NCI-H2196 (cell line): ENCODE results near the gene RNASEL.
"Not testable (repeated sequence)": the region's sequence is repeated elsewhere in the genome, so short reads cannot be mapped to it uniquely, and the experiment has no call there.

Experiments used
- DNase-seq: peaks from one replicate; lab custom pipeline; 2025; ENCODE audit not compliant: unreplicated experiment; lab: John Stamatoyannopoulos, UW

The RNASEL gene

GRCh38 chr1:182588500-182589396 is at the start of gene RNASEL:
RNASEL (minus strand) TSS chr1:182589256; CDS start chr1:182586806, 2,450 bp downstream.
- DNase-seq: peak; percentile 25

GRCh38 chr1:182637769-182638168 is 48.7 kb upstream of the RNASEL start:
- DNase-seq: no peak

- DNase-seq: no peak
Observed at GRCh38 chr1:182635871-182636270, 46.8 kb upstream of the RNASEL start.

- DNase-seq: peak; percentile 24
Observed at GRCh38 chr1:182634306-182635072, 45.4 kb upstream of the RNASEL start.

GRCh38 chr1:182633657-182634281 is 44.7 kb upstream of the RNASEL start:
- peak; percentile 58 for DNase-seq

GRCh38 chr1:182633031-182633430 is 44.0 kb upstream of the RNASEL start:
- no peak for DNase-seq

GRCh38 chr1:182632441-182632857 is 43.4 kb upstream of the RNASEL start:
- DNase-seq: not testable (repeated sequence)

GRCh38 chr1:182631954-182632353 is 42.9 kb upstream of the RNASEL start:
- no peak for DNase-seq

GRCh38 chr1:182631053-182631677 is 42.1 kb upstream of the RNASEL start:
- DNase-seq: no peak

GRCh38 chr1:182630586-182630985 is 41.5 kb upstream of the RNASEL start:
- no peak for DNase-seq

GRCh38 chr1:182629499-182630096 is 40.5 kb upstream of the RNASEL start:
- DNase-seq: no peak

GRCh38 chr1:182629080-182629479 is 40.0 kb upstream of the RNASEL start:
- no peak for DNase-seq

- DNase-seq: no peak
Observed at GRCh38 chr1:182628657-182629056, 39.6 kb upstream of the RNASEL start.

GRCh38 chr1:182627622-182628021 is 38.6 kb upstream of the RNASEL start:
- DNase-seq: no peak

- DNase-seq: no peak
Observed at GRCh38 chr1:182626527-182626926, 37.5 kb upstream of the RNASEL start.

GRCh38 chr1:182625719-182626504 is 36.9 kb upstream of the RNASEL start:
- no peak for DNase-seq

- DNase-seq: no peak
Observed at GRCh38 chr1:182625024-182625423, 36.0 kb upstream of the RNASEL start.

- DNase-seq: no peak
Observed at GRCh38 chr1:182624577-182624976, 35.5 kb upstream of the RNASEL start.

- DNase-seq: no peak
Observed at GRCh38 chr1:182622901-182623528, 34.0 kb upstream of the RNASEL start.
